IMR-90 (cell line): Measurements from ENCODE around the gene CCDC61. TPM values are rescaled to one million over a fixed set of nuclear protein-coding genes. Genes with fewer than 3 reads are reported as not detected.

Experiments used
- ATAC-seq: fragments of 200-7000 bp; cut with Tn5 transposase; 2 replicates; pipeline ENCODE4 v1.9.1; 2020; ENCODE audit warnings: low read depth, mild to moderate bottlenecking, moderate library complexity
- BruUV-seq: library from RNA; stranded (reverse); fragments of 400-500 nt; replicated peaks from 2 replicates; lab custom pipeline; 2021; lab: Mats Ljungman, UMichigan
- CTCF ChIA-PET: fragments of 300-600 bp; formaldehyde crosslinking; extraction: SDS; loops from one replicate; lab custom pipeline; 2021; ENCODE audit warnings: antibody characterized with exemption; lab: Yijun Ruan, JAX
- POLR2A ChIA-PET: fragments of 300-600 bp; sonication (Branson Sonifier 250); formaldehyde crosslinking; loops from one replicate; lab custom pipeline; 2022; ENCODE audit warnings: antibody characterized with exemption; ENCODE audit not compliant: unreplicated experiment; lab: Charles Lee
- DNase-seq: peaks from one replicate; pipeline ENCODE4 v3.0.0; 2013
- H2AFZ ChIP-seq: replicated peaks from 2 replicates; pipeline ENCODE3; 2013; ENCODE audit warnings: low read length, mild to moderate bottlenecking; ENCODE audit not compliant: poor library complexity
- H2AK5ac ChIP-seq: 2 replicates; pipeline ENCODE4 v1.6.1; 2013; ENCODE audit warnings: low read depth, low read length, inconsistent platforms
- H2AK9ac ChIP-seq: replicated peaks from 2 replicates; pipeline ENCODE3; 2013; ENCODE audit warnings: mild to moderate bottlenecking, low read depth, low read length, moderate library complexity; ENCODE audit not compliant: poor library complexity
- H2BK120ac ChIP-seq: 2 replicates; pipeline ENCODE4 v1.6.1; 2013; ENCODE audit warnings: low read depth, low read length, inconsistent platforms
- H2BK15ac ChIP-seq: 3 replicates; pipeline ENCODE4 v1.6.1; 2013; ENCODE audit warnings: low read depth, low read length, inconsistent platforms
- H2BK20ac ChIP-seq: 2 replicates; pipeline ENCODE4 v1.6.1; 2013; ENCODE audit warnings: low read depth, mild to moderate bottlenecking, inconsistent platforms, low read length, moderate library complexity
- H2BK5ac ChIP-seq: 2 replicates; pipeline ENCODE4 v1.6.1; 2013; ENCODE audit warnings: mild to moderate bottlenecking, low read depth, low read length, inconsistent platforms; ENCODE audit not compliant: poor library complexity, severe bottlenecking
- H3K14ac ChIP-seq: replicated peaks from 2 replicates; pipeline ENCODE4 v1.6.1; 2013; ENCODE audit warnings: low read depth, low read length, inconsistent platforms
- H3K18ac ChIP-seq: 2 replicates; pipeline ENCODE4 v1.6.1; 2013; ENCODE audit warnings: low read depth, low read length, control low read depth
- H3K23ac ChIP-seq: 2 replicates; pipeline ENCODE4 v1.6.1; 2013; ENCODE audit warnings: low read depth, low read length, inconsistent platforms
- H3K27ac ChIP-seq: 2 replicates; pipeline ENCODE4 v1.5.1; 2013; ENCODE audit warnings: mild to moderate bottlenecking, control low read depth, low read length; ENCODE audit not compliant: insufficient read depth
- H3K27me3 ChIP-seq: 2 replicates; pipeline ENCODE4 v1.6.1; 2013; ENCODE audit warnings: low read length; ENCODE audit not compliant: control insufficient read depth, insufficient read depth
- H3K36me3 ChIP-seq: 2 replicates; pipeline ENCODE4 v1.6.1; 2013; ENCODE audit warnings: low read length, mixed read lengths; ENCODE audit not compliant: control insufficient read depth, insufficient read depth
- H3K4ac ChIP-seq: 2 replicates; pipeline ENCODE4 v1.6.1; 2013; ENCODE audit warnings: low read depth, low read length, inconsistent platforms
- H3K4me1 ChIP-seq: 2 replicates; pipeline ENCODE4 v1.6.1; 2013; ENCODE audit warnings: low read length, mixed read lengths; ENCODE audit not compliant: control insufficient read depth, insufficient read depth
- H3K4me2 ChIP-seq: 2 replicates; pipeline ENCODE4 v1.6.1; 2013; ENCODE audit warnings: low read depth, mild to moderate bottlenecking, control low read depth, low read length, moderate library complexity
- H3K4me3 ChIP-seq: 2 replicates; pipeline ENCODE4 v1.5.1; 2013; ENCODE audit warnings: low read depth, mild to moderate bottlenecking, control low read depth, low read length, moderate library complexity; ENCODE audit not compliant: insufficient read depth
- H3K56ac ChIP-seq: 2 replicates; pipeline ENCODE4 v1.6.1; 2013; ENCODE audit warnings: low read length, inconsistent platforms; ENCODE audit not compliant: insufficient read depth; ENCODE audit errors: extremely low read depth
- H3K79me1 ChIP-seq, 2 experiments: 2 replicates each; pipeline ENCODE4 v1.6.1; 2013; ENCODE audit warnings: low read length in 2 of 2, inconsistent platforms in 1 of 2, low read depth in 1 of 2
- H3K9ac ChIP-seq: 2 replicates; pipeline ENCODE4 v1.6.1; 2013; ENCODE audit warnings: low read depth, low read length, control low read depth
- H3K9me1 ChIP-seq: 2 replicates; pipeline ENCODE4 v1.6.1; 2013; ENCODE audit warnings: low read length, inconsistent platforms; ENCODE audit not compliant: insufficient read depth
- H3K9me3 ChIP-seq: 2 replicates; pipeline ENCODE4 v1.6.1; 2013; ENCODE audit warnings: low read length; ENCODE audit not compliant: control insufficient read depth, insufficient read depth
- H4K20me1 ChIP-seq: 2 replicates; pipeline ENCODE4 v1.6.1; 2013; ENCODE audit warnings: low read length, inconsistent platforms; ENCODE audit not compliant: insufficient read depth
- H4K5ac ChIP-seq: 2 replicates; pipeline ENCODE4 v1.6.1; 2013; ENCODE audit warnings: mild to moderate bottlenecking, low read depth, low read length, control low read depth
- H4K8ac ChIP-seq, 2 experiments: 2 replicates each; pipeline ENCODE4 v1.6.1; 2013; ENCODE audit warnings: low read depth in 2 of 2, low read length in 2 of 2, control low read depth in 1 of 2, inconsistent platforms in 1 of 2
- H4K91ac ChIP-seq: 2 replicates; pipeline ENCODE4 v1.6.1; 2013; ENCODE audit warnings: low read depth, low read length, inconsistent platforms; ENCODE audit not compliant: insufficient read depth
- CEBPB ChIP-seq: IDR thresholded peaks from 2 replicates; pipeline ENCODE4 v1.6.1; 2012; ENCODE audit warnings: low read depth, low read length, improper control_type of control experiment
- CHD1 ChIP-seq: IDR thresholded peaks from 2 replicates; pipeline ENCODE4 v1.6.1; 2012; ENCODE audit warnings: low read depth, low read length, improper control_type of control experiment
- FOS ChIP-seq: fragments of 150-350 bp; IDR thresholded peaks from 2 replicates; pipeline ENCODE4 v1.6.1; 2016; ENCODE audit warnings: low read depth, low read length
- MAFK ChIP-seq: IDR thresholded peaks from 2 replicates; pipeline ENCODE4 v1.6.1; 2012; ENCODE audit warnings: low read depth, low read length, improper control_type of control experiment
- MAZ ChIP-seq: IDR thresholded peaks from 2 replicates; pipeline ENCODE4 v1.6.1; 2012; ENCODE audit warnings: low read depth, mild to moderate bottlenecking, low read length, improper control_type of control experiment, moderate library complexity, borderline replicate concordance
- MXI1 ChIP-seq: IDR thresholded peaks from 2 replicates; pipeline ENCODE4 v1.6.1; 2012; ENCODE audit warnings: low read depth, mild to moderate bottlenecking, low read length, moderate library complexity, borderline replicate concordance
- NFE2L2 ChIP-seq: fragments of 150-350 bp; IDR thresholded peaks from 2 replicates; pipeline ENCODE4 v1.6.1; 2016; ENCODE audit warnings: low read depth, mild to moderate bottlenecking, low read length
- POLR2A ChIP-seq: IDR thresholded peaks from 2 replicates; pipeline ENCODE4 v1.6.1; 2012; ENCODE audit warnings: mild to moderate bottlenecking, low read depth, low read length
- RAD21 ChIP-seq: IDR thresholded peaks from 2 replicates; pipeline ENCODE4 v1.6.1; 2012; ENCODE audit warnings: low read length, improper control_type of control experiment
- RCOR1 ChIP-seq: IDR thresholded peaks from 2 replicates; pipeline ENCODE4 v1.6.1; 2012; ENCODE audit warnings: mild to moderate bottlenecking, low read length, improper control_type of control experiment; ENCODE audit not compliant: insufficient replicate concordance
- RFX5 ChIP-seq: IDR thresholded peaks from 2 replicates; pipeline ENCODE4 v1.8.0; 2012; ENCODE audit warnings: low read depth, mild to moderate bottlenecking, low read length, moderate library complexity
- SMC3 ChIP-seq: fragments of 150-350 bp; IDR thresholded peaks from 2 replicates; pipeline ENCODE4 v1.6.1; 2016; ENCODE audit warnings: low read depth, mild to moderate bottlenecking, antibody characterized with exemption, low read length, moderate library complexity
- WGBS, 2 experiments: methylation state at CpG; one replicate each; pipeline versions ENCODE4 v1.1.5 to v1.1.7; 2013; ENCODE audit warnings: missing lambda C conversion rate in 2 of 2; ENCODE audit not compliant: insufficient read length in 1 of 2; ENCODE audit errors: extremely low coverage in 2 of 2; 5-methylcytosine and 5-hydroxymethylcytosine counted together
- dilution Hi-C: fragments of 300-500 bp; cut with HindIII; formaldehyde crosslinking; loops from one replicate; pipeline ENCODE4 v1.14.3; 2018; ENCODE audit warnings: low sequenced_read_pairs; ENCODE audit not compliant: unreplicated experiment
- in situ Hi-C: fragments of 300-500 bp; cut with MboI; formaldehyde crosslinking; loops from 3 replicates; pipeline ENCODE4 v1.14.3; 2019; ENCODE audit warnings: low sequenced_read_pairs, inconsistent platforms, mixed read lengths
- intact Hi-C: fragments of 100-400 bp; cut with micrococcal nuclease; formaldehyde crosslinking; loops from 2 replicates; pipeline ENCODE4 v1.10.0; 2022
- polyA plus RNA-seq, 3 experiments: library from polyadenylated mRNA; depleted of rRNA; stranded (reverse); fragments of >200 nt; gene quantifications; 2 replicates each; pipeline ENCODE4 v1.2.3, GENCODE V29; 2012; ENCODE audit warnings: low replicate concordance in 1 of 3
- total RNA-seq: library from RNA; depleted of rRNA; stranded (reverse); fragments of >200 nt; gene quantifications from 2 replicates; pipeline ENCODE4 v1.2.3, GENCODE V29; 2012
- TF ChIP-seq, protein P1 (sequence below): fragments of 150-350 bp; IDR thresholded peaks from 2 replicates; pipeline ENCODE4 v1.6.1; 2016; ENCODE audit warnings: low read depth, mild to moderate bottlenecking, low read length, moderate library complexity, borderline replicate concordance
- TF ChIP-seq, protein P2 (sequence below): fragments of 150-350 bp; IDR thresholded peaks from 2 replicates; pipeline ENCODE4 v1.6.1; 2017; ENCODE audit warnings: mild to moderate bottlenecking, antibody characterized with exemption, low read length, low read depth

Gene CCDC61
- total and polyA plus RNA-seq, 2 of the 4 experiments (the other 2 are of a cell fraction): 3.2 to 9.1 TPM

- TF ChIP-seq, protein P1, sequence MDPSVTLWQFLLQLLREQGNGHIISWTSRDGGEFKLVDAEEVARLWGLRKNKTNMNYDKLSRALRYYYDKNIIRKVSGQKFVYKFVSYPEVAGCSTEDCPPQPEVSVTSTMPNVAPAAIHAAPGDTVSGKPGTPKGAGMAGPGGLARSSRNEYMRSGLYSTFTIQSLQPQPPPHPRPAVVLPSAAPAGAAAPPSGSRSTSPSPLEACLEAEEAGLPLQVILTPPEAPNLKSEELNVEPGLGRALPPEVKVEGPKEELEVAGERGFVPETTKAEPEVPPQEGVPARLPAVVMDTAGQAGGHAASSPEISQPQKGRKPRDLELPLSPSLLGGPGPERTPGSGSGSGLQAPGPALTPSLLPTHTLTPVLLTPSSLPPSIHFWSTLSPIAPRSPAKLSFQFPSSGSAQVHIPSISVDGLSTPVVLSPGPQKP: no peak
- no peak for TF ChIP-seq RCOR1
- TF ChIP-seq MAFK: no peak
- TF ChIP-seq MXI1: no peak
- no peak for TF ChIP-seq CEBPB
- TF ChIP-seq CHD1: no peak
- TF ChIP-seq, protein P2, sequence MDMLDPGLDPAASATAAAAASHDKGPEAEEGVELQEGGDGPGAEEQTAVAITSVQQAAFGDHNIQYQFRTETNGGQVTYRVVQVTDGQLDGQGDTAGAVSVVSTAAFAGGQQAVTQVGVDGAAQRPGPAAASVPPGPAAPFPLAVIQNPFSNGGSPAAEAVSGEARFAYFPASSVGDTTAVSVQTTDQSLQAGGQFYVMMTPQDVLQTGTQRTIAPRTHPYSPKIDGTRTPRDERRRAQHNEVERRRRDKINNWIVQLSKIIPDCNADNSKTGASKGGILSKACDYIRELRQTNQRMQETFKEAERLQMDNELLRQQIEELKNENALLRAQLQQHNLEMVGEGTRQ: no peak
- no peak for TF ChIP-seq MAZ
- no peak for TF ChIP-seq POLR2A
- TF ChIP-seq RAD21: no peak
- TF ChIP-seq FOS: no peak
- no peak for TF ChIP-seq SMC3
- TF ChIP-seq RFX5: no peak
- no peak for TF ChIP-seq NFE2L2
- intact Hi-C loops (no loop called here), dilution Hi-C loops (no loop called here), in situ Hi-C loops (no loop called here)
- no TSS peak for BruUV-seq
- H4K20me1 ChIP-seq: peaks cover 21% of the 10 kb centered on the region
- H4K5ac ChIP-seq: no peak overlapping the region
- peak overlapping the region; percentile 35; the same call in 1 of the 2 replicates for H3K4me2 ChIP-seq
- H2BK5ac ChIP-seq: no peak overlapping the region
- peaks cover 7% of the 10 kb centered on the region; the same call in 1 of the 2 replicates for H3K4me1 ChIP-seq
- H2AFZ ChIP-seq: peak overlapping the region; percentile 76
- ATAC-seq (no peak), DNase-seq (no peak)
- no peak overlapping the region for H3K9ac ChIP-seq
- H3K14ac ChIP-seq: no peak overlapping the region
- ChIA-PET CTCF (interaction anchor here (1.0 kb wide), 1 partner anchor 12 kb away, joined by 3 read pairs; no protein-coding TSS in a partner anchor), POLR2A (no interaction called here)
- H3K18ac ChIP-seq: no peak overlapping the region
- no peak overlapping the region for H2BK20ac ChIP-seq
- no peaks in the 10 kb centered on the region for H3K9me3 ChIP-seq
- H4K91ac ChIP-seq: no peak overlapping the region
- no peak overlapping the region for H2BK15ac ChIP-seq
- H3K36me3 ChIP-seq: no peaks in the 10 kb centered on the region
- no CpG with 5 or more reads among the region's 8 CpGs for WGBS, 2 experiments
- H3K23ac ChIP-seq: no peak overlapping the region
- H3K9me1 ChIP-seq: peaks cover 3% of the 10 kb centered on the region; the same call in 1 of the 2 replicates
- no peak overlapping the region for H2AK5ac ChIP-seq
- H4K8ac ChIP-seq: no peak overlapping the region
- peak overlapping the region; percentile 25 for H2AK9ac ChIP-seq
- H3K4ac ChIP-seq: no peak overlapping the region
- no peak overlapping the region for H2BK120ac ChIP-seq
- H3K27ac ChIP-seq: no peak overlapping the region
- no peak overlapping the region for H3K56ac ChIP-seq
- no peaks in the 10 kb centered on the region for H3K79me1 ChIP-seq
- H3K4me3 ChIP-seq: no peak overlapping the region
- peaks cover 17% of the 10 kb centered on the region for H3K27me3 ChIP-seq
These were observed 19.3 kb downstream of the CCDC61 start for GRCh38 chr19:46014534-46014933.
